ENCODE measurements around the gene TEX13D. TPM values are rescaled to one million over a fixed set of nuclear protein-coding genes. Genes with fewer than 3 reads are reported as not detected.

The TEX13D gene
- total and polyA plus RNA-seq, 2 donors (not counting 3 experiments of a cell fraction or from before 2014, with no cell fraction given) = not detected

DNA sequence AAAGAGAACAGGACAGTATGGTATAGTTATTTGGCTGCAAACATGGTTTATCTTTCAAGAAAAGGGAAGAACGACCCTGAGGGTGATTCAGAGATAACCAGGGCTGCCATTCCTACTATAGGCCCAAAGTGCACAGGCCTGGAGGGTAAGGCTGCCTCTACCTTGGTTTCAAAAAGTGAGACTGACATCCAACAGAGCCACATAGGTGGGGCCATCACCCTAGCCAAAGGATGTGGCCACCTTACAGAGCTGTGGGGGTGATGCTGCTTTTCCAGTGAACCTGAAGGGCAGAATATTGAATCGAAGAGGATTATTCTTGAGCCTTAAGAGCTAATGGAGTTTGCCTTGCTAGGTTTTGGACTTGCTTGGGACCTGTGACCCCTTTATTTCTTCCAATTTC, 29.6 kb downstream of the TEX13D start:
- FAIRE-seq = no peak
- DNase-seq (ENCODE audit: low read depth, low spot score) = no peak
- Histone ChIP-seq H3K4me1 (ENCODE audit: control insufficient read depth, extremely low read depth, insufficient read depth, low read length) (no peaks in the 10 kb centered on the region), H3K9ac (replicated peaks; ENCODE audit: extremely low read depth, insufficient read depth, low read length) (no peak overlapping the region), H3K9me3 (replicated peaks; ENCODE audit: control insufficient read depth, insufficient read depth, low read length) (no peaks in the 10 kb centered on the region), H3K27me3 (ENCODE audit: control insufficient read depth in 2 of 2, insufficient read depth in 2 of 2, low read length in 2 of 2) (no peaks in the 10 kb centered on the region), H3K79me2 (ENCODE audit: control insufficient read depth, insufficient read depth, low read length) (no peaks in the 10 kb centered on the region), H3K4me2 (ENCODE audit: insufficient read depth, low read length) (no peak overlapping the region), H3K36me3 (ENCODE audit: control insufficient read depth in 2 of 2, extremely low read depth in 1 of 2, insufficient read depth in 2 of 2, low read length in 2 of 2) (no peaks in the 10 kb centered on the region), H3K9me1 (replicated peaks; ENCODE audit: control insufficient read depth, extremely low read depth, insufficient read depth, low read length) (no peaks in the 10 kb centered on the region), H3K4me3 (replicated peaks in 1 of 3; ENCODE audit: insufficient read depth in 1 of 3, low read depth in 1 of 3, low read length in 3 of 3) (no peak overlapping the region), H3K27ac (ENCODE audit: insufficient read depth, low read depth, low read length) (no peak overlapping the region), H4K20me1 (replicated peaks; ENCODE audit: control insufficient read depth, extremely low read depth, insufficient read depth, low read length) (no peaks in the 10 kb centered on the region), H2AFZ (ENCODE audit: low read depth, low read length) (no peak overlapping the region)
- ChIA-PET CTCF (interaction anchor here (1.4 kb wide), 1 partner anchor 11 kb away, joined by 3 read pairs; no protein-coding TSS in a partner anchor), POLR2A (no interaction called here)
- no peak for TF ChIP-seq GATA2 (IDR thresholded peaks at IDR 0.05; ENCODE audit: insufficient read depth, insufficient read length, low read depth, low read length)
- TF ChIP-seq JUN (IDR thresholded peaks at IDR 0.05; ENCODE audit: borderline replicate concordance, insufficient read depth, insufficient read length, low read depth) = no peak
- no peak for TF ChIP-seq FOS (IDR thresholded peaks at IDR 0.05; ENCODE audit: borderline replicate concordance, insufficient read depth, low read length)
- TF ChIP-seq, protein P1, sequence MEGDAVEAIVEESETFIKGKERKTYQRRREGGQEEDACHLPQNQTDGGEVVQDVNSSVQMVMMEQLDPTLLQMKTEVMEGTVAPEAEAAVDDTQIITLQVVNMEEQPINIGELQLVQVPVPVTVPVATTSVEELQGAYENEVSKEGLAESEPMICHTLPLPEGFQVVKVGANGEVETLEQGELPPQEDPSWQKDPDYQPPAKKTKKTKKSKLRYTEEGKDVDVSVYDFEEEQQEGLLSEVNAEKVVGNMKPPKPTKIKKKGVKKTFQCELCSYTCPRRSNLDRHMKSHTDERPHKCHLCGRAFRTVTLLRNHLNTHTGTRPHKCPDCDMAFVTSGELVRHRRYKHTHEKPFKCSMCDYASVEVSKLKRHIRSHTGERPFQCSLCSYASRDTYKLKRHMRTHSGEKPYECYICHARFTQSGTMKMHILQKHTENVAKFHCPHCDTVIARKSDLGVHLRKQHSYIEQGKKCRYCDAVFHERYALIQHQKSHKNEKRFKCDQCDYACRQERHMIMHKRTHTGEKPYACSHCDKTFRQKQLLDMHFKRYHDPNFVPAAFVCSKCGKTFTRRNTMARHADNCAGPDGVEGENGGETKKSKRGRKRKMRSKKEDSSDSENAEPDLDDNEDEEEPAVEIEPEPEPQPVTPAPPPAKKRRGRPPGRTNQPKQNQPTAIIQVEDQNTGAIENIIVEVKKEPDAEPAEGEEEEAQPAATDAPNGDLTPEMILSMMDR (IDR thresholded peaks at IDR 0.05; ENCODE audit: extremely low read depth in 1 of 2, insufficient read depth in 1 of 2, low read depth in 1 of 2, low read length in 2 of 2) = no peak
- no peak for TF ChIP-seq EZH2 (IDR thresholded peaks at IDR 0.05; ENCODE audit: borderline replicate concordance, low read depth, low read length, severe bottlenecking)
- TF ChIP-seq, protein P2, sequence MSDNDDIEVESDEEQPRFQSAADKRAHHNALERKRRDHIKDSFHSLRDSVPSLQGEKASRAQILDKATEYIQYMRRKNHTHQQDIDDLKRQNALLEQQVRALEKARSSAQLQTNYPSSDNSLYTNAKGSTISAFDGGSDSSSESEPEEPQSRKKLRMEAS (IDR thresholded peaks at IDR 0.05; ENCODE audit: insufficient read depth, insufficient read length) = no peak
- no peak for TF ChIP-seq POLR2AphosphoS5 (IDR thresholded peaks at IDR 0.05; ENCODE audit: insufficient read depth, low read depth, low read length)
- no peak for TF ChIP-seq MYC (IDR thresholded peaks at IDR 0.05; ENCODE audit: low read depth, low read length)
- TF ChIP-seq POLR2A (IDR thresholded peaks at IDR 0.05; ENCODE audit: low read depth, low read length) = no peak
- BruUV-seq (replicated peaks) = no TSS peak
- intact Hi-C loops (cut with micrococcal nuclease) = no loop called here
- dilution Hi-C loops (cut with MboI; ENCODE audit: extremely low pct_ligation_motif_present, low sequenced_read_pairs) = no loop called here
